Measurements from ENCODE around the gene CD99.
A peak's percentile ranks its signal among the peaks of the same experiment; 100 is the strongest.

CD99 gene

DNA sequence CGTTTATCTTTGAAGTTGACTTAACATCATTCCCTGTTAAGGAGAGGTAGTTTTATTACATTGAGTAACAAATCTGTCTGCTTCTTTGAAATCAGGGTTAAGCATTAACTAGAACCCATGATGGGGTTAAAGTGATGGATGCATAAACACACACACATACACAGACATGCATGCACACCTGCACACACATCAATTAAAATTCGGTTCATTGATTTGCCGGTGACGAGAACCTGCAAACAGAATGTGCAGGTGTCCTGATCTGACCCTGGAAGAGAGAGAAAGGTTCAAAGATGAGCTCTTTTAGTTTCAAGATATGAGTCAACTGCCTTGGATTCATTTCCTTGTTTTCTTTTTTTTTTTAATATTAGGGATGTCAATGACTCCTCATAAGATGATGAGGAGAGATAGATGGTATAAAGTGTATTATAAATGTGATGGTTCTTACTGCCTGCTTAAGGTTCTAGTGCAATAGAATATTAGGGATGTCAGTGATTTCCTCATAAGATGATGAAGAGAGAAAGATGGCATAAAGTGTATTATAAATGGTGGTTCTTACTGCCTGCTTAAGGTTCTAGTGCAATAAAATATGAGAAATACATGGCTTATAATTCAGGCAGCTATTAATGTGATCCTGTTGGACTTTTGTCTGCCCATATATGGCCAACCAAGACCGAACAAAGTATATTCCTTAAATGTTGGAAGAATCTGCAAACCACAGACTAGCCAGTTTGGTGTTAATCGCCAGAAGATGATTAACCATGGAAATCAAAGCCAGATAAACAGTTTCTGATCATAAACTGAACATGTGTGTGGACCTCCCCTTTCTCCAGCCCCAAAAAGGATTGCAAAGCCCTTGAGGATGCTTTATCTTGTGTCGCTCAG lies 14.1 kb upstream of the CD99 start:
- TF ChIP-seq, protein P1, sequence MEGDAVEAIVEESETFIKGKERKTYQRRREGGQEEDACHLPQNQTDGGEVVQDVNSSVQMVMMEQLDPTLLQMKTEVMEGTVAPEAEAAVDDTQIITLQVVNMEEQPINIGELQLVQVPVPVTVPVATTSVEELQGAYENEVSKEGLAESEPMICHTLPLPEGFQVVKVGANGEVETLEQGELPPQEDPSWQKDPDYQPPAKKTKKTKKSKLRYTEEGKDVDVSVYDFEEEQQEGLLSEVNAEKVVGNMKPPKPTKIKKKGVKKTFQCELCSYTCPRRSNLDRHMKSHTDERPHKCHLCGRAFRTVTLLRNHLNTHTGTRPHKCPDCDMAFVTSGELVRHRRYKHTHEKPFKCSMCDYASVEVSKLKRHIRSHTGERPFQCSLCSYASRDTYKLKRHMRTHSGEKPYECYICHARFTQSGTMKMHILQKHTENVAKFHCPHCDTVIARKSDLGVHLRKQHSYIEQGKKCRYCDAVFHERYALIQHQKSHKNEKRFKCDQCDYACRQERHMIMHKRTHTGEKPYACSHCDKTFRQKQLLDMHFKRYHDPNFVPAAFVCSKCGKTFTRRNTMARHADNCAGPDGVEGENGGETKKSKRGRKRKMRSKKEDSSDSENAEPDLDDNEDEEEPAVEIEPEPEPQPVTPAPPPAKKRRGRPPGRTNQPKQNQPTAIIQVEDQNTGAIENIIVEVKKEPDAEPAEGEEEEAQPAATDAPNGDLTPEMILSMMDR (conservative IDR thresholded peaks at IDR 0.05; ENCODE audit: low read depth, low read length), result no peak
- DNase-seq (ENCODE audit: low read depth), result no peak
- no peak overlapping the region for H3K4me3 ChIP-seq (ENCODE audit: low read length)

- peak; percentile 83 for DNase-seq (ENCODE audit: low read depth)
- no peak overlapping the region for H3K4me3 ChIP-seq (ENCODE audit: low read length)
Measured at GRCh38 chrX:2677764-2678163, 13.3 kb upstream of the CD99 start.

GRCh38 chrX:2678583-2678982 lies 12.5 kb upstream of the CD99 start:
- no peak for DNase-seq (ENCODE audit: low read depth)
- H3K4me3 ChIP-seq (ENCODE audit: low read length), result no peak overlapping the region
- TF ChIP-seq, protein P1 (conservative IDR thresholded peaks at IDR 0.05; ENCODE audit: low read depth, low read length), result no peak

More at GRCh38 chrX:2677764-2678163, 13.3 kb upstream of the CD99 start:
- TF ChIP-seq, protein P1 (conservative IDR thresholded peaks at IDR 0.05; ENCODE audit: low read depth, low read length), result no peak

- DNase-seq (ENCODE audit: low read depth), result peak; percentile 57
- no peak overlapping the region for H3K4me3 ChIP-seq (ENCODE audit: low read length)
- TF ChIP-seq, protein P1 (conservative IDR thresholded peaks at IDR 0.05; ENCODE audit: low read depth, low read length), result no peak
Measured at GRCh38 chrX:2679534-2680485, 11.3 kb upstream of the CD99 start.

GRCh38 chrX:2680486-2681348 lies 10.4 kb upstream of the CD99 start:
- H3K4me3 ChIP-seq (ENCODE audit: low read length), result no peak overlapping the region
- no peak for DNase-seq (ENCODE audit: low read depth)
- TF ChIP-seq, protein P1 (conservative IDR thresholded peaks at IDR 0.05; ENCODE audit: low read depth, low read length), result no peak

- DNase-seq (ENCODE audit: low read depth), result no peak
- TF ChIP-seq, protein P1 (conservative IDR thresholded peaks at IDR 0.05; ENCODE audit: low read depth, low read length), result no peak
- no peak overlapping the region for H3K4me3 ChIP-seq (ENCODE audit: low read length)
Measured at GRCh38 chrX:2682565-2683177, 8.4 kb upstream of the CD99 start.
